ENCODE results near the gene SLC5A5. TPM values are rescaled to one million over a fixed set of nuclear protein-coding genes. Genes with fewer than 3 reads are reported as not detected.

The SLC5A5 gene
- total RNA-seq, 4 donors from 2014 or later, result 0.18 to 0.19 TPM; not detected in 2

- WGBS, 2 donors, result 73 to 90% methylated on average over 2 to 6 of the region's 17 CpGs
- intact Hi-C loops (cut with DNase I), result no loop called here
- H3K36me3 ChIP-seq, result peaks cover 0 to 63% (median 0%) of the 10 kb centered on the region in 3 donors
Measured at GRCh38 chr19:17942181-17942580, 70.4 kb downstream of the SLC5A5 start.

GRCh38 chr19:17942582-17943273, 71.0 kb downstream of the SLC5A5 start:
- Histone ChIP-seq H3K27ac (no peak overlapping the region), H3K4me3 (peak overlapping the region; percentile 1 to 34 (median 16)), H3K4me1 (peaks cover 4 to 53% (median 18%) of the 10 kb centered on the region in 3 donors), H3K9me3 (no peaks in the 10 kb centered on the region), H3K36me3 (peaks cover 0 to 58% (median 0%) of the 10 kb centered on the region in 3 donors), H3K27me3 (no peaks in the 10 kb centered on the region)
- intact Hi-C loops (cut with DNase I), result no loop called here
- no peak for DNase-seq
- TF ChIP-seq CTCF (IDR thresholded peaks at IDR 0.05) (no peak), POLR2A (IDR thresholded peaks at IDR 0.05) (no peak)
- WGBS, 2 donors, result 43 to 77% methylated on average over 4 to 5 of the region's 41 CpGs

More at GRCh38 chr19:17942181-17942580, 70.4 kb downstream of the SLC5A5 start:
- Histone ChIP-seq H3K9me3 (no peaks in the 10 kb centered on the region), H3K27ac (no peak overlapping the region), H3K4me1 (peaks cover 4 to 47% (median 15%) of the 10 kb centered on the region in 3 donors), H3K4me3 (no peak overlapping the region), H3K27me3 (no peaks in the 10 kb centered on the region)
- no peak for DNase-seq
- TF ChIP-seq CTCF (IDR thresholded peaks at IDR 0.05) (no peak), POLR2A (IDR thresholded peaks at IDR 0.05) (no peak)

- peaks cover 0 to 53% (median 0%) of the 10 kb centered on the region in 3 donors for H3K36me3 ChIP-seq
- no peaks in the 10 kb centered on the region for H3K9me3 ChIP-seq
- peak overlapping the region in 3 of 4 donors; percentile 16 to 34 (median 16) for H3K4me3 ChIP-seq
- H3K27me3 ChIP-seq, result peaks cover 0 to 5% (median 0%) of the 10 kb centered on the region in 4 donors
- peaks cover 11 to 56% (median 19%) of the 10 kb centered on the region in 3 donors for H3K4me1 ChIP-seq
- peak overlapping the region; percentile 3 to 44 (median 30) for H3K27ac ChIP-seq
- WGBS, 2 donors, result 64 to 69% methylated on average over 5 to 20 of the region's 57 CpGs
- intact Hi-C loops (cut with DNase I), result no loop called here
- no peak for DNase-seq
- TF ChIP-seq POLR2A (IDR thresholded peaks at IDR 0.05), result no peak
- TF ChIP-seq CTCF (IDR thresholded peaks at IDR 0.05), result no peak
Measured at GRCh38 chr19:17943274-17944221, 71.8 kb downstream of the SLC5A5 start.

- peaks cover 0 to 46% (median 0%) of the 10 kb centered on the region in 3 donors for H3K36me3 ChIP-seq
- peaks cover 18 to 64% (median 26%) of the 10 kb centered on the region in 3 donors for H3K4me1 ChIP-seq
- TF ChIP-seq POLR2A (IDR thresholded peaks at IDR 0.05) (no peak), CTCF (IDR thresholded peaks at IDR 0.05) (no peak)
- peak overlapping the region; percentile 3 to 44 (median 30) for H3K27ac ChIP-seq
- H3K27me3 ChIP-seq, result peaks cover 0 to 12% (median 2%) of the 10 kb centered on the region in 4 donors
- no peak for DNase-seq
- H3K4me3 ChIP-seq, result no peak overlapping the region
- intact Hi-C loops (cut with DNase I), result no loop called here
- H3K9me3 ChIP-seq, result no peaks in the 10 kb centered on the region
- 35 to 56% methylated on average over 4 of the region's 4 CpGs for WGBS, 2 donors
Measured at GRCh38 chr19:17944301-17944700, 72.6 kb downstream of the SLC5A5 start.

Small RNAs within 50 kb of the gene (small RNA-seq; reads per million reads assigned to genes)
- 0 reads per million in 4 donors for gene SNORA68

Other genes starting within 250 kb of the SLC5A5 start
- under 1 TPM in 2 of 4 donors, not detected in 2; 0.06 to 0.22 TPM for gene UNC13A, start 183.6 kb upstream of the SLC5A5 start, total RNA-seq
- gene MAP1S, start 152.5 kb upstream of the SLC5A5 start, total RNA-seq, result 10 to 100 TPM in 3 of 4 donors, 1 to 10 TPM in 1; 4.8 to 16.3 (median 11.4) TPM
- 1 to 10 TPM in 3 of 4 donors, under 1 TPM in 1; 0.76 to 3.5 (median 2.6) TPM for gene FCHO1, start 120.5 kb upstream of the SLC5A5 start, total RNA-seq
- 10 to 100 TPM; 11.6 to 23.5 (median 21.2) TPM for gene B3GNT3, start 76.8 kb upstream of the SLC5A5 start, total RNA-seq
- not detected for gene INSL3, start 50.4 kb upstream of the SLC5A5 start, total RNA-seq
- gene JAK3, start 24.0 kb upstream of the SLC5A5 start, total RNA-seq, result 1 to 10 TPM in 3 of 4 donors, under 1 TPM in 1; 0.87 to 6.5 (median 4.6) TPM
- 1,000 to 10,000 TPM; 1,080 to 2,192 (median 1,622) TPM for gene RPL18A, start 12.0 kb upstream of the SLC5A5 start, total RNA-seq
- gene CCDC124, start 61.1 kb downstream of the SLC5A5 start, total RNA-seq, result 10 to 100 TPM; 50.2 to 80.6 (median 54.5) TPM
- gene KCNN1, start 95.2 kb downstream of the SLC5A5 start, total RNA-seq, result 1 to 10 TPM in 1 of 4 donors, under 1 TPM in 1, not detected in 2; 0.22 to 3.1 TPM
- 10 to 100 TPM; 12.4 to 37.2 (median 15.4) TPM for gene ARRDC2, start 136.2 kb downstream of the SLC5A5 start, total RNA-seq
- 1 to 10 TPM; 1.1 to 2.3 (median 1.9) TPM for gene IL12RB1, start 215.0 kb downstream of the SLC5A5 start, total RNA-seq
- 1 to 10 TPM; 2.3 to 4.8 (median 4.1) TPM for gene MAST3, start 225.8 kb downstream of the SLC5A5 start, total RNA-seq